NCI-H128 (cell line): ENCODE results near the gene POU4F3.
"Not testable (repeated sequence)": the region's sequence is repeated elsewhere in the genome, so short reads cannot be mapped to it uniquely, and the experiment has no call there.

Experiments used
- DNase-seq: peaks from one replicate; lab custom pipeline; 2025; ENCODE audit not compliant: unreplicated experiment; lab: John Stamatoyannopoulos, UW

POU4F3 gene

GRCh38 chr5:146338774-146339714, at the start of gene POU4F3:
POU4F3 (plus strand) TSS chr5:146338839; CDS start chr5:146339113, 274 bp downstream.
- DNase-seq, result no peak

GRCh38 chr5:146290318-146290717, 48.3 kb upstream of the POU4F3 start:
- no peak for DNase-seq

GRCh38 chr5:146291421-146292074, 47.1 kb upstream of the POU4F3 start:
- DNase-seq, result no peak

- DNase-seq, result no peak
Observed at GRCh38 chr5:146296245-146296644, 42.4 kb upstream of the POU4F3 start.

GRCh38 chr5:146298920-146299319, 39.7 kb upstream of the POU4F3 start:
- not testable (repeated sequence) for DNase-seq

- no peak for DNase-seq
Observed at GRCh38 chr5:146301626-146302025, 37.0 kb upstream of the POU4F3 start.

GRCh38 chr5:146302406-146302805, 36.2 kb upstream of the POU4F3 start:
- DNase-seq, result no peak

- no peak for DNase-seq
Observed at GRCh38 chr5:146306838-146307237, 31.8 kb upstream of the POU4F3 start.

GRCh38 chr5:146307796-146308195, 30.8 kb upstream of the POU4F3 start:
- DNase-seq, result no peak

GRCh38 chr5:146310540-146310939, 28.1 kb upstream of the POU4F3 start:
- DNase-seq, result no peak

- no peak for DNase-seq
Observed at GRCh38 chr5:146311278-146311677, 27.4 kb upstream of the POU4F3 start.

GRCh38 chr5:146313027-146313426, 25.6 kb upstream of the POU4F3 start:
- DNase-seq, result no peak

GRCh38 chr5:146321571-146321970, 17.1 kb upstream of the POU4F3 start:
- no peak for DNase-seq

- DNase-seq, result no peak
Observed at GRCh38 chr5:146327257-146327870, 11.3 kb upstream of the POU4F3 start.

- DNase-seq, result no peak
Observed at GRCh38 chr5:146327989-146328388, 10.7 kb upstream of the POU4F3 start.

- DNase-seq, result no peak
Observed at GRCh38 chr5:146329697-146330096, 8.9 kb upstream of the POU4F3 start.

- DNase-seq, result no peak
Observed at GRCh38 chr5:146331423-146331822, 7.2 kb upstream of the POU4F3 start.

- no peak for DNase-seq
Observed at GRCh38 chr5:146334074-146334533, 4.5 kb upstream of the POU4F3 start.

GRCh38 chr5:146336197-146336596, 2.4 kb upstream of the POU4F3 start:
- DNase-seq, result no peak

- no peak for DNase-seq
Observed at GRCh38 chr5:146337264-146337904, 1.3 kb upstream of the POU4F3 start.

GRCh38 chr5:146337928-146338327, 711 bp upstream of the POU4F3 start:
- no peak for DNase-seq
